OCI-LY3 (cell line): ENCODE measurements around the gene TP63.

Experiments
- CTCF ChIP-seq: fragments of 200-600, 300-600 bp; sonication (generic); IDR thresholded peaks from 2 replicates; pipeline ENCODE4 v1.5.1; 2014; ENCODE audit warnings: antibody characterized with exemption, low read length, low read depth
- EZH2phosphoT487 ChIP-seq: fragments of 200-600 bp; shearing (Covaris generic); IDR thresholded peaks from 2 replicates; pipeline ENCODE4 v1.6.1; 2018; ENCODE audit warnings: antibody characterized with exemption, mixed run types, low read depth

GRCh38 chr3:189720736-189721417, 89.7 kb downstream of the TP63 start:
- TF ChIP-seq CTCF, result no peak
- TF ChIP-seq EZH2phosphoT487, result no peak
